DND-41 (cell line): ENCODE results near the gene PDCD11.

Experiments
- ATAC-seq: fragments of 200-7000 bp; cut with Tn5 transposase; 3 replicates; pipeline ENCODE4 v1.9.1; 2021; ENCODE audit warnings: low read depth; ENCODE audit not compliant: insufficient read depth
- DNase-seq: peaks from one replicate; pipeline ENCODE4 v3.0.0-alpha.2; 2020
- H2AFZ ChIP-seq: 2 replicates; pipeline ENCODE4 v1.6.0; 2012; ENCODE audit warnings: low read depth, low read length
- H3K27ac ChIP-seq: 2 replicates; pipeline ENCODE4 v1.5.1; 2012; ENCODE audit warnings: low read length, inconsistent platforms
- H3K27me3 ChIP-seq: fragments of 200-600 bp; sonication (generic); 2 replicates; pipeline ENCODE4 v1.6.0; 2012; ENCODE audit warnings: low read length, mild to moderate bottlenecking, inconsistent platforms; ENCODE audit not compliant: insufficient read depth, poor library complexity
- H3K36me3 ChIP-seq: 2 replicates; pipeline ENCODE4 v1.5.1; 2012; ENCODE audit warnings: low read length, inconsistent platforms; ENCODE audit not compliant: insufficient read depth
- H3K4me1 ChIP-seq: 2 replicates; pipeline ENCODE4 v1.5.1; 2012; ENCODE audit warnings: mild to moderate bottlenecking, low read length; ENCODE audit not compliant: insufficient read depth
- H3K4me2 ChIP-seq: 2 replicates; pipeline ENCODE4 v1.6.0; 2012; ENCODE audit warnings: mild to moderate bottlenecking, moderate library complexity, low read length, inconsistent platforms; ENCODE audit not compliant: insufficient read depth
- H3K4me3 ChIP-seq, 2 experiments: fragments of 200-600 bp in 1 of 2; shearing (Covaris generic) in 1 of 2; 2 replicates each; pipeline ENCODE4 v1.5.1; 2012 to 2016; ENCODE audit warnings: inconsistent platforms in 2 of 2, low read length in 2 of 2, mild to moderate bottlenecking in 2 of 2, low read depth in 1 of 2, moderate library complexity in 1 of 2
- H3K79me2 ChIP-seq: 2 replicates; pipeline ENCODE4 v1.6.0; 2012; ENCODE audit warnings: low read length, inconsistent platforms; ENCODE audit not compliant: insufficient read depth
- H3K9ac ChIP-seq: 2 replicates; pipeline ENCODE4 v1.6.0; 2012; ENCODE audit warnings: low read depth, mild to moderate bottlenecking, inconsistent platforms, low read length, moderate library complexity
- H3K9me3 ChIP-seq: 2 replicates; pipeline ENCODE4 v1.5.1; 2012; ENCODE audit warnings: low read length, moderate library complexity, mild to moderate bottlenecking, inconsistent platforms; ENCODE audit not compliant: insufficient read depth, severe bottlenecking
- H4K20me1 ChIP-seq: 2 replicates; pipeline ENCODE4 v1.6.0; 2012; ENCODE audit warnings: low read length; ENCODE audit not compliant: insufficient read depth
- CTCF ChIP-seq: IDR thresholded peaks from 2 replicates; pipeline ENCODE4 v1.5.1; 2012; ENCODE audit warnings: borderline replicate concordance, low read length, moderate library complexity, mild to moderate bottlenecking; ENCODE audit not compliant: poor library complexity, severe bottlenecking; ENCODE audit errors: extremely low read depth
- EZH2 ChIP-seq: IDR thresholded peaks from 3 replicates; pipeline ENCODE4 v1.6.1; 2012; ENCODE audit warnings: borderline replicate concordance, low read depth, mild to moderate bottlenecking, moderate library complexity, low read length, inconsistent platforms; ENCODE audit not compliant: severe bottlenecking

Gene PDCD11

GRCh38 chr10:103459615-103460014, 63.2 kb downstream of the PDCD11 start:
- H2AFZ ChIP-seq, result no peak overlapping the region
- no peak for ATAC-seq
- no peak for TF ChIP-seq EZH2

GRCh38 chr10:103463499-103463898, 67.1 kb downstream of the PDCD11 start:
- no peak for ATAC-seq

More at GRCh38 chr10:103459615-103460014, 63.2 kb downstream of the PDCD11 start:
- Histone ChIP-seq H3K4me1 (no peaks in the 10 kb centered on the region), H3K4me2 (no peak overlapping the region), H3K79me2 (no peaks in the 10 kb centered on the region), H3K9me3 (no peaks in the 10 kb centered on the region), H3K9ac (no peak overlapping the region), H3K27me3 (no peaks in the 10 kb centered on the region), H4K20me1 (no peaks in the 10 kb centered on the region; the same call in 1 of the 2 replicates), H3K4me3 (no peak overlapping the region), H3K27ac (no peak overlapping the region), H3K36me3 (no peaks in the 10 kb centered on the region)
- DNase-seq, result no peak

GRCh38 chr10:103465411-103466179, 69.2 kb downstream of the PDCD11 start:
- peaks cover 4% of the 10 kb centered on the region for H3K4me1 ChIP-seq
- ATAC-seq (no peak), DNase-seq (no peak)
- H3K36me3 ChIP-seq, result no peaks in the 10 kb centered on the region
- H3K9ac ChIP-seq, result no peak overlapping the region
- no peaks in the 10 kb centered on the region for H4K20me1 ChIP-seq
- no peaks in the 10 kb centered on the region for H3K9me3 ChIP-seq
- no peaks in the 10 kb centered on the region for H3K79me2 ChIP-seq
- no peak overlapping the region for H3K27ac ChIP-seq
- TF ChIP-seq CTCF (no peak), EZH2 (no peak)
- H3K4me2 ChIP-seq, result no peak overlapping the region
- no peak overlapping the region for H3K4me3 ChIP-seq
- no peak overlapping the region for H2AFZ ChIP-seq
- H3K27me3 ChIP-seq, result no peaks in the 10 kb centered on the region

More at GRCh38 chr10:103463499-103463898, 67.1 kb downstream of the PDCD11 start:
- TF ChIP-seq CTCF (no peak), EZH2 (no peak)
- no peak overlapping the region for H3K4me3 ChIP-seq
- H3K9ac ChIP-seq, result no peak overlapping the region
- H2AFZ ChIP-seq, result no peak overlapping the region
- H3K36me3 ChIP-seq, result no peaks in the 10 kb centered on the region
- no peak overlapping the region for H3K27ac ChIP-seq
- H3K9me3 ChIP-seq, result no peaks in the 10 kb centered on the region
- H3K4me2 ChIP-seq, result no peak overlapping the region
- H4K20me1 ChIP-seq, result no peaks in the 10 kb centered on the region; the same call in 1 of the 2 replicates
- no peak for DNase-seq
- no peaks in the 10 kb centered on the region for H3K4me1 ChIP-seq
- no peaks in the 10 kb centered on the region for H3K79me2 ChIP-seq
- H3K27me3 ChIP-seq, result no peaks in the 10 kb centered on the region

GRCh38 chr10:103466734-103467133, 70.3 kb downstream of the PDCD11 start:
- H3K27me3 ChIP-seq, result no peaks in the 10 kb centered on the region
- H3K4me3 ChIP-seq, result no peak overlapping the region
- TF ChIP-seq CTCF, result no peak
- no peak overlapping the region for H3K9ac ChIP-seq
- H3K4me2 ChIP-seq, result no peak overlapping the region
- DNase-seq (no peak), ATAC-seq (no peak)
- H3K27ac ChIP-seq, result no peak overlapping the region
- H2AFZ ChIP-seq, result no peak overlapping the region
- H3K4me1 ChIP-seq, result peaks cover 15% of the 10 kb centered on the region
- no peaks in the 10 kb centered on the region for H3K79me2 ChIP-seq
- no peaks in the 10 kb centered on the region for H3K36me3 ChIP-seq
- no peaks in the 10 kb centered on the region for H3K9me3 ChIP-seq
- H4K20me1 ChIP-seq, result no peaks in the 10 kb centered on the region
